GM23338 (cell line): ENCODE measurements around the gene KDM4B. TPM values are rescaled to one million over a fixed set of nuclear protein-coding genes. Genes with fewer than 3 reads are reported as not detected.

ENCODE experiments used
- ATAC-seq: fragments of 200-7000 bp; cut with Tn5 transposase; 3 replicates; pipeline ENCODE4 v1.9.1; 2020
- DNase-seq: peaks from one replicate; pipeline ENCODE4 v3.0.0-alpha.2; 2015; ENCODE audit warnings: low spot score
- H2AFZ ChIP-seq: fragments of 200-600 bp; sonication (generic); 2 replicates; pipeline ENCODE4 v1.8.0; 2016; ENCODE audit warnings: antibody characterized with exemption, mild to moderate bottlenecking, moderate library complexity
- H3F3A ChIP-seq: fragments of 200-600 bp; sonication (generic); replicated peaks from 2 replicates; pipeline ENCODE4 v1.8.0; 2017; ENCODE audit warnings: antibody characterized with exemption, mixed run types, low read depth
- H3K27ac ChIP-seq: fragments of 200-600 bp; sonication (generic); 2 replicates; pipeline ENCODE4 v1.6.1; 2016; ENCODE audit warnings: low read depth
- H3K27me3 ChIP-seq: fragments of 200-600 bp; sonication (generic); 2 replicates; pipeline ENCODE4 v1.8.0; 2016; ENCODE audit warnings: mild to moderate bottlenecking, mixed run types, moderate library complexity; ENCODE audit not compliant: insufficient read depth
- H3K36me3 ChIP-seq: fragments of 200-600 bp; sonication (generic); 2 replicates; pipeline ENCODE4 v1.8.0; 2016; ENCODE audit warnings: mild to moderate bottlenecking; ENCODE audit not compliant: insufficient read depth
- H3K4me1 ChIP-seq: fragments of 200-600 bp; sonication (generic); 2 replicates; pipeline ENCODE4 v1.8.0; 2016; ENCODE audit warnings: mild to moderate bottlenecking, moderate library complexity; ENCODE audit not compliant: insufficient read depth
- H3K4me2 ChIP-seq: fragments of 200-600 bp; sonication (generic); 2 replicates; pipeline ENCODE4 v1.7.1; 2017; ENCODE audit warnings: mixed run types
- H3K4me3 ChIP-seq: fragments of 200-600 bp; sonication (generic); 2 replicates; pipeline ENCODE4 v1.6.1; 2016; ENCODE audit warnings: mixed run types
- H3K79me2 ChIP-seq: fragments of 200-600 bp; sonication (generic); replicated peaks from 2 replicates; pipeline ENCODE4 v1.8.0; 2017; ENCODE audit warnings: mild to moderate bottlenecking; ENCODE audit not compliant: insufficient read depth
- H3K9me2 ChIP-seq: fragments of 200-600 bp; sonication (generic); 2 replicates; pipeline ENCODE4 v1.8.0; 2017; ENCODE audit not compliant: insufficient read depth
- H4K20me1 ChIP-seq: fragments of 200-600 bp; sonication (generic); replicated peaks from 2 replicates; pipeline ENCODE4 v1.8.0; 2017; ENCODE audit warnings: mild to moderate bottlenecking; ENCODE audit not compliant: insufficient read depth
- H3K27ac Mint-ChIP-seq: 2 replicates; pipeline ENCODE4 v1.8.0; 2020; ENCODE audit warnings: inconsistent platforms, mild to moderate bottlenecking, moderate library complexity, mixed read lengths
- H3K27me3 Mint-ChIP-seq: 3 replicates; pipeline ENCODE4 v1.8.0; 2022; ENCODE audit warnings: low read depth, mild to moderate bottlenecking, moderate library complexity, mixed read lengths, inconsistent platforms; ENCODE audit not compliant: insufficient read depth, poor library complexity
- H3K36me3 Mint-ChIP-seq: 3 replicates; pipeline ENCODE4 v1.8.0; 2021; ENCODE audit warnings: low read depth, mild to moderate bottlenecking, inconsistent platforms, moderate library complexity, mixed read lengths
- H3K4me1 Mint-ChIP-seq: 3 replicates; pipeline ENCODE4 v1.8.0; 2020; ENCODE audit warnings: mild to moderate bottlenecking, inconsistent platforms, mixed read lengths
- H3K4me3 Mint-ChIP-seq: 3 replicates; pipeline ENCODE4 v1.8.0; 2021; ENCODE audit warnings: moderate library complexity, mild to moderate bottlenecking, inconsistent platforms, mixed read lengths
- H3K9me3 Mint-ChIP-seq: 3 replicates; pipeline ENCODE4 v1.8.0; 2020; ENCODE audit warnings: moderate library complexity, mild to moderate bottlenecking, inconsistent platforms, mixed read lengths
- EZH2phosphoT487 ChIP-seq: fragments of 200-600 bp; sonication (generic); IDR thresholded peaks from one replicate; pipeline ENCODE4 v1.8.1; 2018; ENCODE audit warnings: antibody characterized with exemption; ENCODE audit not compliant: unreplicated experiment
- NANOG ChIP-seq: IDR thresholded peaks from 2 replicates; pipeline ENCODE4 v1.6.1; 2016; ENCODE audit warnings: antibody characterized with exemption, borderline replicate concordance
- ZNF114 ChIP-seq: fragments of 250-450 bp; sonication (Bioruptor Pico); IDR thresholded peaks from 2 replicates; pipeline ENCODE4 v1.5.0; 2020; ENCODE audit warnings: mild to moderate bottlenecking, moderate library complexity
- polyA plus RNA-seq: library from polyadenylated mRNA; unstranded; fragments of >200 nt; fragmentation: Nextera tagmentation; extraction: Ambion mirVana; gene quantifications from 2 replicates; pipeline ENCODE4 v1.2.1, GENCODE V29; 2016
- total RNA-seq: library from RNA; depleted of rRNA; stranded (reverse); fragments of >200 nt; shearing (Covaris generic); gene quantifications from 2 replicates; pipeline ENCODE4 v1.2.3, GENCODE V29; 2014
- TF ChIP-seq, protein P1 (sequence below): IDR thresholded peaks from one replicate; pipeline ENCODE4 v1.6.1; 2018; ENCODE audit warnings: antibody characterized with exemption; ENCODE audit not compliant: unreplicated experiment
- TF ChIP-seq, protein P2 (sequence below): fragments of 250-450 bp; sonication (Bioruptor Pico); IDR thresholded peaks from 2 replicates; pipeline ENCODE4 v1.5.0; 2020; ENCODE audit warnings: mild to moderate bottlenecking, moderate library complexity

Gene KDM4B
- total and polyA plus RNA-seq, 2 experiments from 2014 or later, result 9.1 to 27.6 TPM

DNA sequence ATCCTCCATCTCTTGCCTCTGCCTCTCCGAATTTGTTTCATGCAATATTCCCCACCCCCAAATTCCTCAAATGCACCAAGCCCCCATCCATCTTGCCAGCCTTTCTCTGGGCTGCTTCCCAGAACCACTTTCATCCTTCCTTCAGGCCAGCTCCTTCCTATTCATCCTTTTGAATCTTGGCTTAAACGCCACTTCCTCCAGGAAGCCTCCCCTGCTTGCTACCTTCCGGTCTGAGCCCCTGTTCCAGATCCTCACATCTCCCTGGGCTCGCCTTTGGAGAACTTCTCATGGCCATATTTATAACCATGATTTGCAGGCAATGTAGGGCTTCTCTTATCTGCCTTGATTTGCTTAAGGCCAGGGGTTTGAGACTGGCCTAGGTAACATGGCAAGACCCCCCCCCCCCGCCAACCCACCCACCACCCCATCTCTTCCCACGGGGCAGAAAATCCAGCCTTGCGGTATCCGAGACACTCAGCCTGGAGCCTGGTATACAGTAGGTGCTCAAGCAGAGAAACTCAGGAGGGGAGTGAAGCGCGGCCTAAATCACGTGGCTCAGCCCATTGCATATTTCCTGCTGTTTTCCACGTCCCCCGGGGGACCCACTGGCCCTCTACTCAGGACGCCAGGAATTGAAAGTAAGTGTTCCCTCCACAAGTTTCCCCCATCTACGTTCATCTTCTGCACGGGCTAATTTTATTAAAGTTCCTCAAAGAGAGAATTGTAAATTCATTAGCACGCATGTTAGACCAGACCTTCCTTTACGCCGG, 219.8 kb downstream of the KDM4B start:
- Histone ChIP-seq H3K4me2 (no peak overlapping the region), H4K20me1 (no peaks in the 10 kb centered on the region), H3K9me2 (no peaks in the 10 kb centered on the region), H3K4me1 (peaks cover 4% of the 10 kb centered on the region; the same call in 1 of the 2 replicates), H3K36me3 (no peaks in the 10 kb centered on the region), H2AFZ (no peak overlapping the region), H3K27me3 (no peaks in the 10 kb centered on the region), H3K79me2 (no peaks in the 10 kb centered on the region), H3K4me3 (no peak overlapping the region), H3K27ac (no peak overlapping the region), H3F3A (0 out of 2 replicates have a peak, but pooled peaks cover 5% of the 10 kb centered on the region)
- H3K4me1 Mint-ChIP-seq, result peaks cover 17% of the 10 kb centered on the region
- no peak for ATAC-seq
- no peak overlapping the region; the same call in 2 of the 3 replicates for H3K4me3 Mint-ChIP-seq
- H3K27me3 Mint-ChIP-seq, result peaks cover 22% of the 10 kb centered on the region
- H3K9me3 Mint-ChIP-seq, result peaks cover 7% of the 10 kb centered on the region; the same call in 2 of the 3 replicates
- no peak for DNase-seq
- no peaks in the 10 kb centered on the region for H3K36me3 Mint-ChIP-seq
- no peak for TF ChIP-seq EZH2phosphoT487
- no peak for TF ChIP-seq ZNF114 (CRISPR knock-in tag)
- TF ChIP-seq, protein P1, sequence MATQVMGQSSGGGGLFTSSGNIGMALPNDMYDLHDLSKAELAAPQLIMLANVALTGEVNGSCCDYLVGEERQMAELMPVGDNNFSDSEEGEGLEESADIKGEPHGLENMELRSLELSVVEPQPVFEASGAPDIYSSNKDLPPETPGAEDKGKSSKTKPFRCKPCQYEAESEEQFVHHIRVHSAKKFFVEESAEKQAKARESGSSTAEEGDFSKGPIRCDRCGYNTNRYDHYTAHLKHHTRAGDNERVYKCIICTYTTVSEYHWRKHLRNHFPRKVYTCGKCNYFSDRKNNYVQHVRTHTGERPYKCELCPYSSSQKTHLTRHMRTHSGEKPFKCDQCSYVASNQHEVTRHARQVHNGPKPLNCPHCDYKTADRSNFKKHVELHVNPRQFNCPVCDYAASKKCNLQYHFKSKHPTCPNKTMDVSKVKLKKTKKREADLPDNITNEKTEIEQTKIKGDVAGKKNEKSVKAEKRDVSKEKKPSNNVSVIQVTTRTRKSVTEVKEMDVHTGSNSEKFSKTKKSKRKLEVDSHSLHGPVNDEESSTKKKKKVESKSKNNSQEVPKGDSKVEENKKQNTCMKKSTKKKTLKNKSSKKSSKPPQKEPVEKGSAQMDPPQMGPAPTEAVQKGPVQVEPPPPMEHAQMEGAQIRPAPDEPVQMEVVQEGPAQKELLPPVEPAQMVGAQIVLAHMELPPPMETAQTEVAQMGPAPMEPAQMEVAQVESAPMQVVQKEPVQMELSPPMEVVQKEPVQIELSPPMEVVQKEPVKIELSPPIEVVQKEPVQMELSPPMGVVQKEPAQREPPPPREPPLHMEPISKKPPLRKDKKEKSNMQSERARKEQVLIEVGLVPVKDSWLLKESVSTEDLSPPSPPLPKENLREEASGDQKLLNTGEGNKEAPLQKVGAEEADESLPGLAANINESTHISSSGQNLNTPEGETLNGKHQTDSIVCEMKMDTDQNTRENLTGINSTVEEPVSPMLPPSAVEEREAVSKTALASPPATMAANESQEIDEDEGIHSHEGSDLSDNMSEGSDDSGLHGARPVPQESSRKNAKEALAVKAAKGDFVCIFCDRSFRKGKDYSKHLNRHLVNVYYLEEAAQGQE, result no peak
- TF ChIP-seq, protein P2, sequence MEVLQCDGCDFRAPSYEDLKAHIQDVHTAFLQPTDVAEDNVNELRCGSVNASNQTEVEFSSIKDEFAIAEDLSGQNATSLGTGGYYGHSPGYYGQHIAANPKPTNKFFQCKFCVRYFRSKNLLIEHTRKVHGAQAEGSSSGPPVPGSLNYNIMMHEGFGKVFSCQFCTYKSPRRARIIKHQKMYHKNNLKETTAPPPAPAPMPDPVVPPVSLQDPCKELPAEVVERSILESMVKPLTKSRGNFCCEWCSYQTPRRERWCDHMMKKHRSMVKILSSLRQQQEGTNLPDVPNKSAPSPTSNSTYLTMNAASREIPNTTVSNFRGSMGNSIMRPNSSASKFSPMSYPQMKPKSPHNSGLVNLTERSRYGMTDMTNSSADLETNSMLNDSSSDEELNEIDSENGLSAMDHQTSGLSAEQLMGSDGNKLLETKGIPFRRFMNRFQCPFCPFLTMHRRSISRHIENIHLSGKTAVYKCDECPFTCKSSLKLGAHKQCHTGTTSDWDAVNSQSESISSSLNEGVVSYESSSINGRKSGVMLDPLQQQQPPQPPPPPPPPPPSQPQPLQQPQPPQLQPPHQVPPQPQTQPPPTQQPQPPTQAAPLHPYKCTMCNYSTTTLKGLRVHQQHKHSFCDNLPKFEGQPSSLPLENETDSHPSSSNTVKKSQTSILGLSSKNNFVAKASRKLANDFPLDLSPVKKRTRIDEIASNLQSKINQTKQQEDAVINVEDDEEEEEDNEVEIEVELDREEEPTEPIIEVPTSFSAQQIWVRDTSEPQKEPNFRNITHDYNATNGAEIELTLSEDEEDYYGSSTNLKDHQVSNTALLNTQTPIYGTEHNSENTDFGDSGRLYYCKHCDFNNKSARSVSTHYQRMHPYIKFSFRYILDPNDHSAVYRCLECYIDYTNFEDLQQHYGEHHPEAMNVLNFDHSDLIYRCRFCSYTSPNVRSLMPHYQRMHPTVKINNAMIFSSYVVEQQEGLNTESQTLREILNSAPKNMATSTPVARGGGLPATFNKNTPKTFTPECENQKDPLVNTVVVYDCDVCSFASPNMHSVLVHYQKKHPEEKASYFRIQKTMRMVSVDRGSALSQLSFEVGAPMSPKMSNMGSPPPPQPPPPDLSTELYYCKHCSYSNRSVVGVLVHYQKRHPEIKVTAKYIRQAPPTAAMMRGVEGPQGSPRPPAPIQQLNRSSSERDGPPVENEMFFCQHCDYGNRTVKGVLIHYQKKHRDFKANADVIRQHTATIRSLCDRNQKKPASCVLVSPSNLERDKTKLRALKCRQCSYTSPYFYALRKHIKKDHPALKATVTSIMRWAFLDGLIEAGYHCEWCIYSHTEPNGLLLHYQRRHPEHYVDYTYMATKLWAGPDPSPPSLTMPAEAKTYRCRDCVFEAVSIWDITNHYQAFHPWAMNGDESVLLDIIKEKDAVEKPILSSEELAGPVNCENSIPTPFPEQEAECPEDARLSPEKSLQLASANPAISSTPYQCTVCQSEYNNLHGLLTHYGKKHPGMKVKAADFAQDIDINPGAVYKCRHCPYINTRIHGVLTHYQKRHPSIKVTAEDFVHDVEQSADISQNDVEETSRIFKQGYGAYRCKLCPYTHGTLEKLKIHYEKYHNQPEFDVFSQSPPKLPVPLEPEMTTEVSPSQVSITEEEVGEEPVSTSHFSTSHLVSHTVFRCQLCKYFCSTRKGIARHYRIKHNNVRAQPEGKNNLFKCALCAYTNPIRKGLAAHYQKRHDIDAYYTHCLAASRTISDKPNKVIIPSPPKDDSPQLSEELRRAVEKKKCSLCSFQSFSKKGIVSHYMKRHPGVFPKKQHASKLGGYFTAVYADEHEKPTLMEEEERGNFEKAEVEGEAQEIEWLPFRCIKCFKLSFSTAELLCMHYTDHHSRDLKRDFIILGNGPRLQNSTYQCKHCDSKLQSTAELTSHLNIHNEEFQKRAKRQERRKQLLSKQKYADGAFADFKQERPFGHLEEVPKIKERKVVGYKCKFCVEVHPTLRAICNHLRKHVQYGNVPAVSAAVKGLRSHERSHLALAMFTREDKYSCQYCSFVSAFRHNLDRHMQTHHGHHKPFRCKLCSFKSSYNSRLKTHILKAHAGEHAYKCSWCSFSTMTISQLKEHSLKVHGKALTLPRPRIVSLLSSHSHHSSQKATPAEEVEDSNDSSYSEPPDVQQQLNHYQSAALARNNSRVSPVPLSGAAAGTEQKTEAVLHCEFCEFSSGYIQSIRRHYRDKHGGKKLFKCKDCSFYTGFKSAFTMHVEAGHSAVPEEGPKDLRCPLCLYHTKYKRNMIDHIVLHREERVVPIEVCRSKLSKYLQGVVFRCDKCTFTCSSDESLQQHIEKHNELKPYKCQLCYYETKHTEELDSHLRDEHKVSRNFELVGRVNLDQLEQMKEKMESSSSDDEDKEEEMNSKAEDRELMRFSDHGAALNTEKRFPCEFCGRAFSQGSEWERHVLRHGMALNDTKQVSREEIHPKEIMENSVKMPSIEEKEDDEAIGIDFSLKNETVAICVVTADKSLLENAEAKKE (CRISPR knock-in tag), result no peak
- no peak for TF ChIP-seq NANOG
- H3K27ac Mint-ChIP-seq, result no peak overlapping the region
